ENCODE data around the gene TCERG1L.

Gene TCERG1L

GRCh38 chr10:131043039-131043691 is 268.4 kb downstream of the TCERG1L start:
- TF ChIP-seq GABPA (IDR thresholded peaks at IDR 0.05; ENCODE audit: low read depth) (no peak), CTCF (IDR thresholded peaks at IDR 0.05; ENCODE audit: insufficient read depth, low read length) (no peak), POLR2AphosphoS5 (IDR thresholded peaks at IDR 0.05; ENCODE audit: low read depth) (no peak), REST (IDR thresholded peaks at IDR 0.05; ENCODE audit: insufficient replicate concordance, low read depth) (no peak), SPI1 (IDR thresholded peaks at IDR 0.05; ENCODE audit: borderline replicate concordance, low read depth) (no peak)
- no peak overlapping the region for H3K4me3 ChIP-seq (replicated peaks; ENCODE audit: insufficient read depth, low read length)
- no peaks in the 10 kb centered on the region for H3K27me3 ChIP-seq (ENCODE audit: insufficient read depth, poor library complexity, severe bottlenecking)
- no peak overlapping the region for H3K27ac ChIP-seq (replicated peaks)
- DNase-seq (ENCODE audit: low read depth in 1 of 2, low spot score in 1 of 2), result no peak
